Inflammatory macrophage (primary cell): ENCODE data around the gene SEC63.
A peak's percentile ranks its signal among the peaks of the same experiment; 100 is the strongest.
"Not testable (repeated sequence)": the region's sequence is repeated elsewhere in the genome, so short reads cannot be mapped to it uniquely, and the experiment has no call there.

Experiments
- DNase-seq, 2 donors: peaks; one replicate each; pipeline ENCODE4 v3.0.0-alpha.2; 2020 to 2022

Gene SEC63

GRCh38 chr6:107931894-107932293, 26.1 kb downstream of the SEC63 start:
- DNase-seq: no peak

GRCh38 chr6:107928984-107929383, 29.0 kb downstream of the SEC63 start:
- no peak for DNase-seq

GRCh38 chr6:107926697-107927544, 31.1 kb downstream of the SEC63 start:
- not testable (repeated sequence) for DNase-seq

- no peak for DNase-seq
These were observed 40.3 kb downstream of the SEC63 start for GRCh38 chr6:107917451-107918375.

GRCh38 chr6:107916961-107917360, 41.0 kb downstream of the SEC63 start:
- not testable (repeated sequence) for DNase-seq

- no peak for DNase-seq
These were observed 46.3 kb downstream of the SEC63 start for GRCh38 chr6:107911692-107912091.

GRCh38 chr6:107894809-107895396, 63.1 kb downstream of the SEC63 start:
- DNase-seq: peak; percentile 18 to 50

- DNase-seq: not testable (repeated sequence)
These were observed 67.6 kb downstream of the SEC63 start for GRCh38 chr6:107890431-107890830.

- DNase-seq: not testable (repeated sequence)
These were observed 72.1 kb downstream of the SEC63 start for GRCh38 chr6:107885950-107886349.

- DNase-seq: no peak
These were observed 78.1 kb downstream of the SEC63 start for GRCh38 chr6:107879941-107880340.

- peak; percentile 59 to 60 for DNase-seq
These were observed 80.0 kb downstream of the SEC63 start for GRCh38 chr6:107877968-107878367.

GRCh38 chr6:107871976-107872375, 86.0 kb downstream of the SEC63 start:
- DNase-seq: peak; percentile 20 to 55

GRCh38 chr6:107871512-107871911, 86.5 kb downstream of the SEC63 start:
- DNase-seq: not testable (repeated sequence)

GRCh38 chr6:107871016-107871415, 87.0 kb downstream of the SEC63 start:
- DNase-seq: no peak

GRCh38 chr6:107870381-107870780, 87.6 kb downstream of the SEC63 start:
- no peak for DNase-seq

- no peak for DNase-seq
These were observed 88.1 kb downstream of the SEC63 start for GRCh38 chr6:107869871-107870270.

- peak in 1 of 2 donors; percentile 17 for DNase-seq
These were observed 89.0 kb downstream of the SEC63 start for GRCh38 chr6:107868867-107869611.

- no peak for DNase-seq
These were observed 90.7 kb downstream of the SEC63 start for GRCh38 chr6:107867302-107867615.

GRCh38 chr6:107866606-107867301, 91.3 kb downstream of the SEC63 start:
- peak; percentile 23 to 30 for DNase-seq

GRCh38 chr6:107864226-107865127, 93.5 kb downstream of the SEC63 start:
- DNase-seq: no peak

- DNase-seq: no peak
These were observed 95.6 kb downstream of the SEC63 start for GRCh38 chr6:107862383-107862782.
